ENCODE data around the gene TOMM40L. TPM values are rescaled to one million over a fixed set of nuclear protein-coding genes. Genes with fewer than 3 reads are reported as not detected.
A peak's percentile ranks its signal among the peaks of the same experiment; 100 is the strongest.

TOMM40L gene
- total RNA-seq (9.2 and 11.7 TPM in 2 replicates), polyA plus RNA-seq (11.1 and 12.0 TPM in 2 replicates), polyA minus RNA-seq (ENCODE audit: low replicate concordance) (39.7 and 47.2 TPM in 2 replicates)
- polyA plus RNA-seq (2012) = 10.8 and 11.4 TPM in 2 replicates

- Histone ChIP-seq H2AFZ (ENCODE audit: low read length) (peak within 1 kb of the TSS; percentile 96), H3K9me3 (ENCODE audit: control insufficient read depth, insufficient read depth, low read depth, low read length) (no peaks in the 10 kb centered on the region), H3K79me2 (ENCODE audit: control insufficient read depth, insufficient read depth, low read length) (no peaks in the 10 kb centered on the region), H3K4me1 (ENCODE audit: control insufficient read depth, extremely low read depth, insufficient read depth, low read length) (peaks cover 6% of the 10 kb centered on the region), H3K27me3 (ENCODE audit: control insufficient read depth, insufficient read depth, low read length) (no peaks in the 10 kb centered on the region), H3K27ac (ENCODE audit: insufficient read depth, low read length) (peak within 1 kb of the TSS; percentile 62), H3K4me3 (replicated peaks in 1 of 4; ENCODE audit: control extremely low read depth in 1 of 4, insufficient read depth in 1 of 4, low read depth in 3 of 4, low read length in 4 of 4) (peak within 1 kb of the TSS; percentile 74 to 98 (median 88)), H3K4me2 (ENCODE audit: extremely low read depth, insufficient read depth, low read length) (peak within 1 kb of the TSS; percentile 98), H3K36me3 (ENCODE audit: control insufficient read depth, insufficient read depth, low read length) (peaks cover 8% of the 10 kb centered on the region), H4K20me1 (ENCODE audit: control insufficient read depth, extremely low read depth, insufficient read depth, low read length) (no peaks in the 10 kb centered on the region), H3K9ac (ENCODE audit: insufficient read depth, low read length) (peak within 1 kb of the TSS; percentile 57)
- TF ChIP-seq EZH2 (IDR thresholded peaks at IDR 0.05; ENCODE audit: low read length, missing control alignments) = no peak
- TF ChIP-seq, protein P1, sequence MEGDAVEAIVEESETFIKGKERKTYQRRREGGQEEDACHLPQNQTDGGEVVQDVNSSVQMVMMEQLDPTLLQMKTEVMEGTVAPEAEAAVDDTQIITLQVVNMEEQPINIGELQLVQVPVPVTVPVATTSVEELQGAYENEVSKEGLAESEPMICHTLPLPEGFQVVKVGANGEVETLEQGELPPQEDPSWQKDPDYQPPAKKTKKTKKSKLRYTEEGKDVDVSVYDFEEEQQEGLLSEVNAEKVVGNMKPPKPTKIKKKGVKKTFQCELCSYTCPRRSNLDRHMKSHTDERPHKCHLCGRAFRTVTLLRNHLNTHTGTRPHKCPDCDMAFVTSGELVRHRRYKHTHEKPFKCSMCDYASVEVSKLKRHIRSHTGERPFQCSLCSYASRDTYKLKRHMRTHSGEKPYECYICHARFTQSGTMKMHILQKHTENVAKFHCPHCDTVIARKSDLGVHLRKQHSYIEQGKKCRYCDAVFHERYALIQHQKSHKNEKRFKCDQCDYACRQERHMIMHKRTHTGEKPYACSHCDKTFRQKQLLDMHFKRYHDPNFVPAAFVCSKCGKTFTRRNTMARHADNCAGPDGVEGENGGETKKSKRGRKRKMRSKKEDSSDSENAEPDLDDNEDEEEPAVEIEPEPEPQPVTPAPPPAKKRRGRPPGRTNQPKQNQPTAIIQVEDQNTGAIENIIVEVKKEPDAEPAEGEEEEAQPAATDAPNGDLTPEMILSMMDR (conservative IDR thresholded peaks at IDR 0.05 in 1 of 2, IDR thresholded peaks at IDR 0.05 in 1 of 2; ENCODE audit: low read depth in 1 of 2, low read length in 2 of 2) = peak; percentile 65 to 77
- DNase-seq (ENCODE audit: low read depth in 2 of 2) = peak; percentile 99 to 100
Observed at GRCh38 chr1:161225534-161226319, at the start of gene TOMM40L. TOMM40L (plus strand) TSS chr1:161226060; CDS start chr1:161226490, 430 bp downstream.

GRCh38 chr1:161176468-161177111, 49.3 kb upstream of the TOMM40L start:
- no peak overlapping the region for H2AFZ ChIP-seq (ENCODE audit: low read length)
- H3K27ac ChIP-seq (ENCODE audit: insufficient read depth, low read length) = peak overlapping the region; percentile 86
- no peak for DNase-seq (ENCODE audit: low read depth in 2 of 2)
- TF ChIP-seq, protein P1 (conservative IDR thresholded peaks at IDR 0.05 in 1 of 2, IDR thresholded peaks at IDR 0.05 in 1 of 2; ENCODE audit: low read depth in 1 of 2, low read length in 2 of 2) = no peak
- no peak for TF ChIP-seq EZH2 (IDR thresholded peaks at IDR 0.05; ENCODE audit: low read length, missing control alignments)
- peak overlapping the region; percentile 86 to 91 (median 90) for H3K4me3 ChIP-seq (replicated peaks in 1 of 4; ENCODE audit: control extremely low read depth in 1 of 4, insufficient read depth in 1 of 4, low read depth in 3 of 4, low read length in 4 of 4)
- no peaks in the 10 kb centered on the region for H3K27me3 ChIP-seq (ENCODE audit: control insufficient read depth, insufficient read depth, low read length)
- peak overlapping the region; percentile 96 for H3K4me2 ChIP-seq (ENCODE audit: extremely low read depth, insufficient read depth, low read length)
- peaks cover 16% of the 10 kb centered on the region for H3K4me1 ChIP-seq (ENCODE audit: control insufficient read depth, extremely low read depth, insufficient read depth, low read length)
- H3K9ac ChIP-seq (ENCODE audit: insufficient read depth, low read length) = peak overlapping the region; percentile 85
- H3K9me3 ChIP-seq (ENCODE audit: control insufficient read depth, insufficient read depth, low read depth, low read length) = no peaks in the 10 kb centered on the region
- no peaks in the 10 kb centered on the region for H4K20me1 ChIP-seq (ENCODE audit: control insufficient read depth, extremely low read depth, insufficient read depth, low read length)
- peaks cover 8% of the 10 kb centered on the region for H3K36me3 ChIP-seq (ENCODE audit: control insufficient read depth, insufficient read depth, low read length)
- peaks cover 6% of the 10 kb centered on the region for H3K79me2 ChIP-seq (ENCODE audit: control insufficient read depth, insufficient read depth, low read length)
